ENCODE results near the gene CCNB3. TPM values are rescaled to one million over a fixed set of nuclear protein-coding genes. Genes with fewer than 3 reads are reported as not detected.

CCNB3 gene
- total and polyA plus RNA-seq, 9 of the 15 experiments (the other 6 are each of a cell fraction or from before 2014, with no cell fraction given) = 0.05 to 0.25 (median 0.08) TPM; not detected in 3

DNA sequence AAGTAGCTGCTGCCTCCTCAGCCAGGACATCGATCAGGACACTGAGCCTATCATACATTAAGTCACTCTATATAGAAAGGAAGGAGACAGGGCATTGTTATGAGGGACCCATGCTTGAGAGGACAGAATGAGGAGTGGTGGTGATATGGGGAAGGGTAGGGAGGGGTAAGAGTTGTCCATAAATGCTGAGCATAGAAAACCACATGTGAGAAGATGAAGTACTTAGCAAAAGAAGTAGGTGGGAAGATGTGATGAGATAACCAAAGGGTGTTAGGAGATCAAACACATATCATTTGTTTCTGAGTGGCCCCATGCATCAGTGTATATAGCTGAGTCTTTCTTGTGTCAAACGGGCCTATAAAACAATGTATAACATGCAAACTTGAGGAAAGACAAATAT lies 182.0 kb downstream of the CCNB3 start (continued):
- TF ChIP-seq, protein P1, sequence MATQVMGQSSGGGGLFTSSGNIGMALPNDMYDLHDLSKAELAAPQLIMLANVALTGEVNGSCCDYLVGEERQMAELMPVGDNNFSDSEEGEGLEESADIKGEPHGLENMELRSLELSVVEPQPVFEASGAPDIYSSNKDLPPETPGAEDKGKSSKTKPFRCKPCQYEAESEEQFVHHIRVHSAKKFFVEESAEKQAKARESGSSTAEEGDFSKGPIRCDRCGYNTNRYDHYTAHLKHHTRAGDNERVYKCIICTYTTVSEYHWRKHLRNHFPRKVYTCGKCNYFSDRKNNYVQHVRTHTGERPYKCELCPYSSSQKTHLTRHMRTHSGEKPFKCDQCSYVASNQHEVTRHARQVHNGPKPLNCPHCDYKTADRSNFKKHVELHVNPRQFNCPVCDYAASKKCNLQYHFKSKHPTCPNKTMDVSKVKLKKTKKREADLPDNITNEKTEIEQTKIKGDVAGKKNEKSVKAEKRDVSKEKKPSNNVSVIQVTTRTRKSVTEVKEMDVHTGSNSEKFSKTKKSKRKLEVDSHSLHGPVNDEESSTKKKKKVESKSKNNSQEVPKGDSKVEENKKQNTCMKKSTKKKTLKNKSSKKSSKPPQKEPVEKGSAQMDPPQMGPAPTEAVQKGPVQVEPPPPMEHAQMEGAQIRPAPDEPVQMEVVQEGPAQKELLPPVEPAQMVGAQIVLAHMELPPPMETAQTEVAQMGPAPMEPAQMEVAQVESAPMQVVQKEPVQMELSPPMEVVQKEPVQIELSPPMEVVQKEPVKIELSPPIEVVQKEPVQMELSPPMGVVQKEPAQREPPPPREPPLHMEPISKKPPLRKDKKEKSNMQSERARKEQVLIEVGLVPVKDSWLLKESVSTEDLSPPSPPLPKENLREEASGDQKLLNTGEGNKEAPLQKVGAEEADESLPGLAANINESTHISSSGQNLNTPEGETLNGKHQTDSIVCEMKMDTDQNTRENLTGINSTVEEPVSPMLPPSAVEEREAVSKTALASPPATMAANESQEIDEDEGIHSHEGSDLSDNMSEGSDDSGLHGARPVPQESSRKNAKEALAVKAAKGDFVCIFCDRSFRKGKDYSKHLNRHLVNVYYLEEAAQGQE (IDR thresholded peaks at IDR 0.05; ENCODE audit: borderline replicate concordance) = no peak
- TF ChIP-seq, protein P1 (CRISPR knock-in tag; IDR thresholded peaks at IDR 0.05; ENCODE audit: low read depth) = no peak
- TF ChIP-seq ZNF274 (IDR thresholded peaks at IDR 0.05; ENCODE audit: borderline replicate concordance, low read depth, low read length) = no peak
- TF ChIP-seq CHD4 (IDR thresholded peaks at IDR 0.05; ENCODE audit: insufficient read depth, insufficient replicate concordance, low read depth, low read length, poor library complexity, severe bottlenecking) = no peak
- TF ChIP-seq L3MBTL2 (IDR thresholded peaks at IDR 0.05) = no peak
- TF ChIP-seq MCM2 (IDR thresholded peaks at IDR 0.05; ENCODE audit: low read depth) = no peak

Measured in K562 (cell line).